ENCODE measurements around the gene FBXL17.
A peak's percentile ranks its signal among the peaks of the same experiment; 100 is the strongest.

The FBXL17 gene

DNA sequence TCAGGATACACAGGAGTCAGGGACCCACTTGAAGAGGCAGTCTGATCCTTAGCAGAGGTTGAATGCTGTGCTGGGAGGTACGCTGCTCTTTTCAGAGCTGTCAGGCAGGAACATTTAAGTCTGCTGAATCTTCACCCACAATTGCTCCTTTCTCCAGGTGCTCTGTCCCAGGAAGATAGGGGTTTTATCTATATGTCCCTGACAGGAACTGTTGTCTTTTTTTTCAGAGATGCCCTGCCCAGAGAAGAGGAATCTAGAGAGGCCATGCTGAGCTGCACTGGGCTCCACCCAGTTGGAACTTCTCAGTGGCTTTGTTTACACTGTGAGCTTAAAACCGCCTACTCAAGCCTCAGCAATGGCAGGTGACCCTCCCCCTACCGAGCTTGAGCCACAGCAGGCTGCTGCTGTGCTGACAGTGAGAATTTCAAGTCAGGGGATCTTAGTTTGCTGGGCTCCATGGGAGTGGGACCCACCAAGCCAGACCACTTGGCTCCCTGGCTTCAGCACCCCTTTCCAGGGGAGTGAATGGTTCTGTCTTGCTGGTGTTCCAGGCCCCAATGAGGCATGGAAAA, 169.0 kb downstream of the FBXL17 start:
- DNase-seq (ENCODE audit: low read depth in 2 of 2), result peak; percentile 8 to 13

DNA sequence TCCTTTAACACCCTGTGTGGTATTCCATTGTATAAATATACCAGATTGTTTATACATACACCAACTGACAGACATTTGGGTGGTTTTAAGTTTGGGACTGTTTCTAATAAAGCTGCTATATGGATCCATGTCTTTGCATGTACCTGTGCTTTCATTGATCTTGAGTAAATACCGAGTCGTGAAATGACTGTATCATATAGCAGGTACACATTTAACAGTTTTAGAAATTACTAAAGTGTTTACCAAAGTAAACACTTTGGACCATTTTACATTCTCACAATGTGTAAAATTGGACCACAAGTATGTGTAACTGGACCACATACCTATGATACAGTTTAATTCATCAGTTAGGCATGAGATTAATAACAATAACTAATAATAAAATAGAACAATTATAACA, 175.2 kb downstream of the FBXL17 start:
- no peak overlapping the region for H3K4me3 ChIP-seq (replicated peaks in 1 of 2; ENCODE audit: low read depth in 2 of 2, low read length in 2 of 2)
- no peak for TF ChIP-seq CTCF (IDR thresholded peaks at IDR 0.05; ENCODE audit: low read depth, low read length)
- no peak for DNase-seq (ENCODE audit: low read depth in 2 of 2)

More for the DNA sequence above, 169.0 kb downstream of the FBXL17 start:
- TF ChIP-seq CTCF (IDR thresholded peaks at IDR 0.05; ENCODE audit: low read depth, low read length), result no peak
- no peak overlapping the region for H3K4me3 ChIP-seq (replicated peaks in 1 of 2; ENCODE audit: low read depth in 2 of 2, low read length in 2 of 2)

GRCh38 chr5:108201721-108202120, 180.2 kb downstream of the FBXL17 start:
- no peak for TF ChIP-seq CTCF (IDR thresholded peaks at IDR 0.05; ENCODE audit: low read depth, low read length)
- no peak for DNase-seq (ENCODE audit: low read depth in 2 of 2)
- H3K4me3 ChIP-seq (replicated peaks in 1 of 2; ENCODE audit: low read depth in 2 of 2, low read length in 2 of 2), result no peak overlapping the region

DNA sequence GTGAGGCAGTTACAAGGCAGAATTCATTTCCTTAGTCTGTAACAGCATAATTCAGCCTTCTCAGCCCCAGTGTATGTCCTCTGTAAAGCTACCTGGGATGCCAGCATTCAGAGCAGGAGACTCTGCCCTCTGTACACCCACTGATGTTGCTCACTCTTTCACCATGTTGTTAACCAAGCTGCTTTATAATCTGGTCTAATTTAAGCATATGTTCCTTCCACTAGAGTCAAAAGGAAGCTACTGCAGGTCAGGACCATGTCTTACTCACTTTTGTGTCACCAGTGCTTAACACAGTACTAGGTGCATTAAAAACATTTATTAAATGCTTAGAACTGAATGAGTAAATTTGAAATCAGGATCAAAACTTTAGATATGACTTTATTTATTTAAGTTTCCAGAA, 185.6 kb downstream of the FBXL17 start:
- H3K4me3 ChIP-seq (replicated peaks in 1 of 2; ENCODE audit: low read depth in 2 of 2, low read length in 2 of 2), result no peak overlapping the region
- no peak for TF ChIP-seq CTCF (IDR thresholded peaks at IDR 0.05; ENCODE audit: low read depth, low read length)
- DNase-seq (ENCODE audit: low read depth in 2 of 2), result peak in 1 of 2 donors; percentile 15

DNA sequence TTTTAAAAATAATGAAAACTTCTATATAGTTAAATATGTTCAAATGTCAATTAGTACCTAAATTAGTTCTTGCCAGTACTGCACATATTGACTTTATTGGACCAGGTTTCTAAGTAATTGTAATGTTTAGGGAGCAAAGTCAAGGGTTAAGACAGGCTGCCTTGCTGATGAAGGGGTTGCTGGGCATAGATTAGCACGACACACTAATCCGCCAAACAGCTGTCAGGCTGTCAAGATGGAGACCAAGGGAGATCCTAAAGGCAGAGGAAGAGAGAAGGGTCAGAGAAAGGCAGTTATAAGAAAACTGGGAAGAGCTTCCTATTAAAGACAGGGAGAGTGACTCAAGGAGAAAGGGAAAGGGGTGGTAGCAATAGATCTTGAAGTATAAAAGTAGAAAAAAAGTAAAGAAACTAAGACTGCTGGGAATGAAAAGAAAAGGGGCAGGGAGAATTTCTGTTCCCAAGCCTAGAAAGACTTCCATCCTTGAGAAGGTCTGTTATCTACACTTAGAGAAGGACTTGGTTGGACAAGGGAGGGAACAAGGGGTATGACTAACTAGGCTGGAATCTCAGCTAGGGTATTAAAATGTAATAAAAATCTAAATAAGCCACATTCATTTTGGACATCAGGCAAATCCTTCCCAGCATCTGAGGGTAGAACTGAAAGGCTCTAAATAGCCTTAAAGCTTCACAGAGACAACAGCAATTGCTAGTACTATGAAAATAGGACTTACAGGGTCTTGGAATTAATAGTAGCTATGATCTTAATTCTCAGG, 188.7 kb downstream of the FBXL17 start:
- TF ChIP-seq CTCF (IDR thresholded peaks at IDR 0.05; ENCODE audit: low read depth, low read length), result no peak
- peak; percentile 66 to 76 for DNase-seq (ENCODE audit: low read depth in 2 of 2)
- no peak overlapping the region for H3K4me3 ChIP-seq (replicated peaks in 1 of 2; ENCODE audit: low read depth in 2 of 2, low read length in 2 of 2)

GRCh38 chr5:108184940-108185339, 197.0 kb downstream of the FBXL17 start:
- DNase-seq (ENCODE audit: low read depth in 2 of 2), result no peak
- no peak for TF ChIP-seq CTCF (IDR thresholded peaks at IDR 0.05; ENCODE audit: low read depth, low read length)
- no peak overlapping the region for H3K4me3 ChIP-seq (replicated peaks in 1 of 2; ENCODE audit: low read depth in 2 of 2, low read length in 2 of 2)

All from cardiac fibroblast (primary cell).